CD14-positive monocyte (primary cell): Measurements from ENCODE around the gene CCDC70. TPM values are rescaled to one million over a fixed set of nuclear protein-coding genes. Genes with fewer than 3 reads are reported as not detected.

Experiments used
- DNase-seq, 3 donors: peaks; one replicate each; pipeline ENCODE4 v3.0.0-alpha.2; 2011 to 2022
- H2AFZ ChIP-seq: 2 replicates; pipeline ENCODE4 v1.6.0; 2012; ENCODE audit warnings: mild to moderate bottlenecking, low read depth, low read length, inconsistent platforms; ENCODE audit not compliant: insufficient read depth, poor library complexity, severe bottlenecking
- H3K27ac ChIP-seq, 2 donors: 1 replicate in 1 of 2; 2 replicates in 1 of 2; pipeline ENCODE4 v1.5.1; 2012 to 2013; ENCODE audit warnings: low read length in 2 of 2, control low read depth in 1 of 2, inconsistent platforms in 1 of 2, low read depth in 1 of 2, mild to moderate bottlenecking in 1 of 2
- H3K27me3 ChIP-seq, 2 donors: one replicate each; pipeline versions ENCODE4 v1.6.0 to v1.6.1; 2011 to 2013; ENCODE audit warnings: low read length in 2 of 2; ENCODE audit not compliant: control insufficient read depth in 2 of 2, insufficient read depth in 2 of 2
- H3K36me3 ChIP-seq, 2 donors: replicated peaks in 1 of 2; 1 replicate in 1 of 2; 2 replicates in 1 of 2; pipeline versions ENCODE4 v1.5.1 to v1.6.1; 2012 to 2013; ENCODE audit warnings: low read length in 2 of 2, control low read depth in 1 of 2, inconsistent platforms in 1 of 2, mild to moderate bottlenecking in 1 of 2; ENCODE audit not compliant: insufficient read depth in 2 of 2, control insufficient read depth in 1 of 2
- H3K4me1 ChIP-seq, 2 donors: 1 replicate in 1 of 2; 2 replicates in 1 of 2; pipeline versions ENCODE4 v1.5.1 to v1.6.1; 2012 to 2013; ENCODE audit warnings: low read length in 2 of 2, control low read depth in 1 of 2, inconsistent platforms in 1 of 2, mild to moderate bottlenecking in 1 of 2, moderate library complexity in 1 of 2; ENCODE audit not compliant: insufficient read depth in 2 of 2, control insufficient read depth in 1 of 2
- H3K4me2 ChIP-seq: replicated peaks from 2 replicates; pipeline ENCODE3; 2012; ENCODE audit warnings: low read length, moderate library complexity, mild to moderate bottlenecking; ENCODE audit not compliant: poor library complexity, severe bottlenecking; ENCODE audit errors: extremely low read depth
- H3K4me3 ChIP-seq, 3 experiments: fragments of 200-600 bp in 1 of 3; sonication (generic) in 1 of 3; replicated peaks in 1 of 3; 1 replicate in 2 of 3; 2 replicates in 1 of 3; pipeline ENCODE4 v1.5.1; 2011 to 2013; ENCODE audit warnings: low read length in 3 of 3, mild to moderate bottlenecking in 3 of 3, control low read depth in 2 of 3, low read depth in 2 of 3, inconsistent platforms in 1 of 3, moderate library complexity in 1 of 3
- H3K79me2 ChIP-seq: 2 replicates; pipeline ENCODE4 v1.6.0; 2012; ENCODE audit warnings: mild to moderate bottlenecking, control low read depth, inconsistent platforms, low read length, moderate library complexity; ENCODE audit not compliant: insufficient read depth
- H3K9ac ChIP-seq: 2 replicates; pipeline ENCODE4 v1.6.0; 2017; ENCODE audit warnings: low read length, mild to moderate bottlenecking; ENCODE audit not compliant: insufficient read depth, poor library complexity, severe bottlenecking
- H3K9me3 ChIP-seq, 2 donors: replicated peaks in 1 of 2; 1 replicate in 1 of 2; 2 replicates in 1 of 2; pipeline versions ENCODE4 v1.5.1 to v1.6.1; 2012 to 2013; ENCODE audit warnings: low read length in 2 of 2, control low read depth in 1 of 2; ENCODE audit not compliant: control insufficient read depth in 1 of 2, insufficient read depth in 1 of 2
- H4K20me1 ChIP-seq: 2 replicates; pipeline ENCODE4 v1.6.0; 2012; ENCODE audit warnings: mild to moderate bottlenecking, low read length, control low read depth, moderate library complexity; ENCODE audit not compliant: insufficient read depth
- H3K27ac Mint-ChIP-seq, 7 donors: one replicate each; pipeline ENCODE4 v1.8.0; 2020; ENCODE audit warnings: mild to moderate bottlenecking in 7 of 7, mixed read lengths in 7 of 7, moderate library complexity in 6 of 7, inconsistent platforms in 2 of 7
- H3K27me3 Mint-ChIP-seq, 3 donors: one replicate each; pipeline ENCODE4 v1.8.0; 2021 to 2022; ENCODE audit warnings: low read depth in 3 of 3, mild to moderate bottlenecking in 3 of 3, mixed read lengths in 3 of 3, moderate library complexity in 3 of 3, inconsistent platforms in 1 of 3
- H3K36me3 Mint-ChIP-seq, 2 donors: one replicate each; pipeline ENCODE4 v1.8.0; 2020; ENCODE audit warnings: mixed read lengths in 2 of 2, inconsistent platforms in 1 of 2, mild to moderate bottlenecking in 1 of 2
- H3K4me1 Mint-ChIP-seq: one replicate; pipeline ENCODE4 v1.8.0; 2020; ENCODE audit warnings: mild to moderate bottlenecking, mixed read lengths
- H3K4me3 Mint-ChIP-seq, 2 donors: one replicate each; pipeline ENCODE4 v1.8.0; 2020; ENCODE audit warnings: mild to moderate bottlenecking in 2 of 2, mixed read lengths in 2 of 2, moderate library complexity in 1 of 2
- H3K9me3 Mint-ChIP-seq, 7 donors: one replicate each; pipeline ENCODE4 v1.8.0; 2020 to 2022; ENCODE audit warnings: mixed read lengths in 7 of 7, mild to moderate bottlenecking in 6 of 7, moderate library complexity in 6 of 7, inconsistent platforms in 2 of 7
- CTCF ChIP-seq: fragments of 200-600 bp; IDR thresholded peaks from one replicate; pipeline ENCODE4 v1.8.0; 2022; ENCODE audit warnings: antibody characterized with exemption, mild to moderate bottlenecking
- WGBS: methylation state at CpG from one replicate; pipeline ENCODE4 v1.1.5; 2013; ENCODE audit warnings: missing lambda C conversion rate; ENCODE audit not compliant: insufficient coverage; 5-methylcytosine and 5-hydroxymethylcytosine counted together
- intact Hi-C, 2 donors: fragments of 100-400 bp; cut with micrococcal nuclease; formaldehyde crosslinking; loops; one replicate each; pipeline versions ENCODE4 v1.15.0 to v1.15.1; 2023
- polyA plus RNA-seq, 3 donors: library from polyadenylated mRNA; depleted of rRNA in 1 of 3; unstranded in 2 of 3; stranded (reverse) in 1 of 3; fragments of 300-500 nt in 2 of 3; fragments of >200 nt in 1 of 3; fragmentation: Illumina TruSeq in 2 of 3; gene quantifications; 1 replicate in 2 of 3; 2 replicates in 1 of 3; pipeline ENCODE4 v1.2.3, GENCODE V29; 2012 to 2021

Gene CCDC70
- polyA plus RNA-seq, 3 donors: not detected

GRCh38 chr13:51816604-51817249 is 45.0 kb upstream of the CCDC70 start:
- 94% methylated on average over 17 of the region's 19 CpGs for WGBS
- Histone ChIP-seq H3K9me3 (no peaks in the 10 kb centered on the region), H3K9ac (no peak overlapping the region), H4K20me1 (no peaks in the 10 kb centered on the region), H3K79me2 (no peaks in the 10 kb centered on the region), H3K36me3 (no peaks in the 10 kb centered on the region), H3K27me3 (no peaks in the 10 kb centered on the region), H3K27ac (no peak overlapping the region), H3K4me3 (no peak overlapping the region), H2AFZ (no peak overlapping the region), H3K4me1 (peaks cover 53 to 67% of the 10 kb centered on the region in 2 donors), H3K4me2 (no peak overlapping the region)
- peak overlapping the region in 3 of 7 donors; percentile 34 to 52 (median 42) for H3K27ac Mint-ChIP-seq
- no peaks in the 10 kb centered on the region for H3K9me3 Mint-ChIP-seq
- DNase-seq: no peak
- H3K4me1 Mint-ChIP-seq: peaks cover 76% of the 10 kb centered on the region
- no peak for TF ChIP-seq CTCF
- intact Hi-C loops: no loop called here
- peaks cover 0 to 1% of the 10 kb centered on the region in 2 donors for H3K36me3 Mint-ChIP-seq
- H3K4me3 Mint-ChIP-seq: no peak overlapping the region
- H3K27me3 Mint-ChIP-seq: peaks cover 0 to 3% (median 2%) of the 10 kb centered on the region in 3 donors

- H3K27ac ChIP-seq: no peak overlapping the region
- no peak overlapping the region for H3K4me3 Mint-ChIP-seq
These were observed 44.1 kb upstream of the CCDC70 start for GRCh38 chr13:51817717-51818116.

More at GRCh38 chr13:51817717-51818116, 44.1 kb upstream of the CCDC70 start:
- no peak for DNase-seq
- no peak overlapping the region for H3K4me2 ChIP-seq
- peaks cover 0 to 1% of the 10 kb centered on the region in 2 donors for H3K36me3 Mint-ChIP-seq
- H3K36me3 ChIP-seq: no peaks in the 10 kb centered on the region
- no peaks in the 10 kb centered on the region for H4K20me1 ChIP-seq
- H3K27me3 ChIP-seq: no peaks in the 10 kb centered on the region
- H3K4me3 ChIP-seq: no peak overlapping the region
- no peaks in the 10 kb centered on the region for H3K79me2 ChIP-seq
- H3K4me1 ChIP-seq: peaks cover 56 to 67% of the 10 kb centered on the region in 2 donors
- TF ChIP-seq CTCF: no peak
- H3K9me3 ChIP-seq: no peaks in the 10 kb centered on the region
- H3K9me3 Mint-ChIP-seq: no peaks in the 10 kb centered on the region
- WGBS: 94% methylated on average over 7 of the region's 8 CpGs
- H3K4me1 Mint-ChIP-seq: peaks cover 77% of the 10 kb centered on the region
- peak overlapping the region; percentile 10 for H2AFZ ChIP-seq
- no peak overlapping the region for H3K9ac ChIP-seq
- peaks cover 0 to 3% (median 2%) of the 10 kb centered on the region in 3 donors for H3K27me3 Mint-ChIP-seq
- intact Hi-C loops: no loop called here
- peak overlapping the region in 3 of 7 donors; percentile 18 to 59 (median 47) for H3K27ac Mint-ChIP-seq
